GM13976 (cell line): ENCODE data around the gene ANXA10.

Source experiments
- DNase-seq: peaks from one replicate; pipeline ENCODE4 v3.0.0; 2012; ENCODE audit warnings: low spot score
- in situ Hi-C: fragments of 300-500 bp; cut with MboI; formaldehyde crosslinking; loops from one replicate; pipeline ENCODE4 v1.12.0; 2022; ENCODE audit warnings: low sequenced_read_pairs, mixed read lengths, inconsistent platforms; ENCODE audit not compliant: unreplicated experiment
- TF ChIP-seq, protein P1 (sequence below): IDR thresholded peaks from 2 replicates; pipeline ENCODE4 v1.5.1; 2012; ENCODE audit warnings: borderline replicate concordance, mild to moderate bottlenecking; ENCODE audit not compliant: insufficient read depth; ENCODE audit errors: extremely low read depth, missing control alignments, control extremely low read depth

ANXA10 gene, protein sequence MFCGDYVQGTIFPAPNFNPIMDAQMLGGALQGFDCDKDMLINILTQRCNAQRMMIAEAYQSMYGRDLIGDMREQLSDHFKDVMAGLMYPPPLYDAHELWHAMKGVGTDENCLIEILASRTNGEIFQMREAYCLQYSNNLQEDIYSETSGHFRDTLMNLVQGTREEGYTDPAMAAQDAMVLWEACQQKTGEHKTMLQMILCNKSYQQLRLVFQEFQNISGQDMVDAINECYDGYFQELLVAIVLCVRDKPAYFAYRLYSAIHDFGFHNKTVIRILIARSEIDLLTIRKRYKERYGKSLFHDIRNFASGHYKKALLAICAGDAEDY

DNA sequence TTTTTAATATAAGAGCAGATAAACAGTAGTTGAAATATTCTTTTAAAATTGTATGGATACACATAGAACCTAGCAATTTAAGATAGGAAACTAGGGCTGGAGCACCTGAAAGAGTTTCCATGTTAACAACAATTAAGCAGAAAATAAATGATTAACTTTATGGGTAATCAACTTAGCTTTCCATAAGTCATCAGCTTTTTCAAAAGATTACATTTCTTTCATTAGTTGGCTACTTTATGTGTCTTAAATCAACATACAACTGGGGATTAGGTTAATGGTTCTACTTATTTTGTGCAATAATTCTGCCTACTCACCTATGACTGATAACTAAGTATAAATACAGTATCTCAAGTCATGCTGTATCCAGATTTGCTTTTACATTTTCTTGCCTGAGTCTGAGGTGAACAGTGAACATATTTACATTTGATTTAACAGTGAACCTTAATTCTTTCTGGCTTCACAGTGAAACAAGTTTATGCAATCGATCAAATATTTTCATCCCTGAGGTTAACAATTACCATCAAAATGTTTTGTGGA is at the start of gene ANXA10:
TSS of gene ANXA10 (plus strand) at position 362 of the 537 bp plus-strand sequence. CDS start at position 526, 164 bp downstream.
- TF ChIP-seq, protein P1, sequence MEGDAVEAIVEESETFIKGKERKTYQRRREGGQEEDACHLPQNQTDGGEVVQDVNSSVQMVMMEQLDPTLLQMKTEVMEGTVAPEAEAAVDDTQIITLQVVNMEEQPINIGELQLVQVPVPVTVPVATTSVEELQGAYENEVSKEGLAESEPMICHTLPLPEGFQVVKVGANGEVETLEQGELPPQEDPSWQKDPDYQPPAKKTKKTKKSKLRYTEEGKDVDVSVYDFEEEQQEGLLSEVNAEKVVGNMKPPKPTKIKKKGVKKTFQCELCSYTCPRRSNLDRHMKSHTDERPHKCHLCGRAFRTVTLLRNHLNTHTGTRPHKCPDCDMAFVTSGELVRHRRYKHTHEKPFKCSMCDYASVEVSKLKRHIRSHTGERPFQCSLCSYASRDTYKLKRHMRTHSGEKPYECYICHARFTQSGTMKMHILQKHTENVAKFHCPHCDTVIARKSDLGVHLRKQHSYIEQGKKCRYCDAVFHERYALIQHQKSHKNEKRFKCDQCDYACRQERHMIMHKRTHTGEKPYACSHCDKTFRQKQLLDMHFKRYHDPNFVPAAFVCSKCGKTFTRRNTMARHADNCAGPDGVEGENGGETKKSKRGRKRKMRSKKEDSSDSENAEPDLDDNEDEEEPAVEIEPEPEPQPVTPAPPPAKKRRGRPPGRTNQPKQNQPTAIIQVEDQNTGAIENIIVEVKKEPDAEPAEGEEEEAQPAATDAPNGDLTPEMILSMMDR = no peak
- in situ Hi-C loops = no loop called here
- DNase-seq = no peak

DNA sequence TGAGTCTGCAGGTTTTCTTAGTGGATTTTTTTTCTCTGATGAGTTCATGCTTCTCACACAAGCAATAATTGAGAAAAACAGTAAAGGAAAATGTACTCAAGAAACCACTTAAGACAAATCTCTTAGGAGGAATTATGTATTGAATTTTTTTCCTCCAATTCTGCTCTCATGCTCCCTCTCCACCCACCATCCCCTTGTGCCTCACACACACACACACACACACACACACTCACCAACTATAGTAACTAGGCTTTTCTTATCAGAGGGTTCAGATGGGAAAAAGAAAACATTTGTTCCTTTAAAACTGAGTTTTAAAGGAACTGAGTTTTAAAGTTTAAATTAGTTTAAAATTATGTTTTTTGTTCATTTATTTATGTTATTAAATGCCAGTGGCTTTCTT is 47.0 kb upstream of the ANXA10 start:
- no peak for DNase-seq
- in situ Hi-C loops = no loop called here
- TF ChIP-seq, protein P1 = no peak

DNA sequence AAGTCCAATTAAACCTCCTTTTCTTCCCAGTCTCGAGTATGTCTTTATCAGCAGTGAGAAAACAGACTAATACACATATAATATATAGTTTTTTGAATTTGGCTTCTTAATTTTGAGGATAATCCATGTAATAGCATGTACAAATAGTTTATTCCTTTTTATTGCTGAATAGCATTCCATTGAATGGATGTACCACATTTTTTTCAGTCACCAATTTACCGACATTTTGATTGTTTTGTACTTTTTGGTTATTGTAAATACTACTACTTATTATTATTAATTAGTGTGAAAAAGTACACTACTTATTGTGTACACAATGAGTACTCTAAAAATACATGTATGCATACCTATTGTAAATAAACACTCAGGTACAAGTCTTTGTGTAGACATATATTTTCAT is 42.3 kb upstream of the ANXA10 start:
- TF ChIP-seq, protein P1 = no peak
- no peak for DNase-seq
- in situ Hi-C loops = no loop called here

DNA sequence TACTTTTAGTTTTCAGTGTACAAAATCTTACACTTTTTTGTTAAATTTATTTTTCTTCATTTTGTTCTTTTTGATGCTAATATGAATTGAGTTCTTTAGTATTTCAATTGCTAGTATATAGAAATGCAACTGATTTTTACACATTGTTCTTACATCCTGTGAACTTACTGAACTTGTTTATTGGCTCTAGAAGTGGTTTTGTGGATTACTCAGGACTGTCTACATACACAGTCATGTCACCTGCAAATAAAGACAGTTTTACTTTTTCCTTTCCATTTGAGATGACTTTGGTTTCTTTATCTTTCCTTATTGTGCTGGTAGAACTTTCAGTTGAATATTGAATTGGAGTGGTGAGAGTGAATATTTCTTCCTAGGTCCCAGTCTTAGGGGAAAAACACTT is 40.8 kb upstream of the ANXA10 start:
- no peak for DNase-seq
- in situ Hi-C loops = no loop called here
- TF ChIP-seq, protein P1 = no peak

DNA sequence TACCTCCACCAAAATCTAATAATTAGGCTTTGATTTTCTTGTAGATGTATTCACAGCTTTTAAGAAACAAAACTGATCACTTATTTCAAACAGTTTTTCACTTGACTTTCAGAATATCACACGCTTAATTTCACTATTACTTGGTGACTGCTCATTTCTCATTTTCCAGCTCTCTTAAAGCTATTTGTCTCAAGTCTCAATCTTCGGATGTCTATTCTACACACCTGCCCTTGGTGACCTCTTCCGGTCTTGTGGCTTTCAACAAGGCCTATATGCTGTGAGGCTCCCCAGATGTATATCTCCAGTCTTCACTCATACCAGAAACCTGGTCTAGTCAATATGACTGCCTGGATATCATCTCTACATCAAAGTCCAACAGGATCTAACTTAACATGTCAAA is 34.9 kb upstream of the ANXA10 start:
- DNase-seq = no peak
- in situ Hi-C loops = no loop called here
- TF ChIP-seq, protein P1 = no peak

DNA sequence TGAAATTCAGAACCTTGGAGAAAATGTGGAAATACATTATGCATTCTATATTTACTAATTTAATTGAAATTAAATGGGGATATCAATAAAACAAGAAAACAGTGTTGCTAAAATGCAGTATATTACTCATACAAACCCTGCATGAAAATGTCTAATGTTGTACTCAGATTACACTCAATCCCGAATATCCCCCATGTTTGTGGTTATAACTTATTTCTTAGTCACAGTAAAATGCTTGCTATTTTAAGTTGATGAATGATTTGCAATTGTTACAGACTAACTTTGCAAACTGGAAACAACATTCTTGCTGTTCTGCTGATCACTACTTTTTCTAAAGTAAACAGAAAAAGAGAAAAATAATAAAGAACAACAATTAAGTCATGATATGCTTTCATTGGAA is 33.1 kb upstream of the ANXA10 start:
- TF ChIP-seq, protein P1 = no peak
- in situ Hi-C loops = no loop called here
- DNase-seq = no peak
